HCT116 (cell line): ENCODE results near the gene AFTPH.

Experiments
- EZH2 ChIP-seq: fragments of 200-600 bp; sonication (generic); IDR thresholded peaks from 2 replicates; pipeline ENCODE4 v1.6.1; 2017; ENCODE audit warnings: antibody characterized with exemption, mixed run types
- POLR2A ChIP-seq: IDR thresholded peaks from 2 replicates; pipeline ENCODE4 v1.7.0; 2011; ENCODE audit warnings: borderline replicate concordance; ENCODE audit not compliant: insufficient read depth, insufficient read length; ENCODE audit errors: extremely low read depth
- POLR2AphosphoS5 ChIP-seq: IDR thresholded peaks from 2 replicates; pipeline ENCODE4 v1.6.1; 2011; ENCODE audit warnings: mild to moderate bottlenecking, low read depth, low read length, moderate library complexity
- ZFX ChIP-seq: fragments of 450-650 bp; IDR thresholded peaks from 2 replicates; pipeline ENCODE4 v1.6.1; 2017
- ZNF274 ChIP-seq: fragments of 200-500 bp; sonication (Bioruptor generic); IDR thresholded peaks from 2 replicates; pipeline ENCODE4 v1.6.1; 2014; ENCODE audit warnings: mild to moderate bottlenecking, low read depth, low read length, inconsistent platforms
- TF ChIP-seq, protein P1 (sequence below): IDR thresholded peaks from 2 replicates; pipeline ENCODE4 v1.6.1; 2012
- TF ChIP-seq, protein P2 (sequence below), 3 experiments: fragments of 200-600 bp in 1 of 3; sonication (generic) in 1 of 3; IDR thresholded peaks in 2 of 3; conservative IDR thresholded peaks in 1 of 3; 2 replicates each; pipeline ENCODE4 v1.5.1; 2012 to 2017; ENCODE audit warnings: low read depth in 2 of 3, low read length in 2 of 3, antibody characterized with exemption in 1 of 3, borderline replicate concordance in 1 of 3, control low read depth in 1 of 3, mild to moderate bottlenecking in 1 of 3, mixed read lengths in 1 of 3, mixed run types in 1 of 3, moderate library complexity in 1 of 3; ENCODE audit not compliant: insufficient read depth in 1 of 3
- TF ChIP-seq, protein P3 (sequence below): IDR thresholded peaks from 2 replicates; pipeline ENCODE4 v1.6.1; 2012

DNA sequence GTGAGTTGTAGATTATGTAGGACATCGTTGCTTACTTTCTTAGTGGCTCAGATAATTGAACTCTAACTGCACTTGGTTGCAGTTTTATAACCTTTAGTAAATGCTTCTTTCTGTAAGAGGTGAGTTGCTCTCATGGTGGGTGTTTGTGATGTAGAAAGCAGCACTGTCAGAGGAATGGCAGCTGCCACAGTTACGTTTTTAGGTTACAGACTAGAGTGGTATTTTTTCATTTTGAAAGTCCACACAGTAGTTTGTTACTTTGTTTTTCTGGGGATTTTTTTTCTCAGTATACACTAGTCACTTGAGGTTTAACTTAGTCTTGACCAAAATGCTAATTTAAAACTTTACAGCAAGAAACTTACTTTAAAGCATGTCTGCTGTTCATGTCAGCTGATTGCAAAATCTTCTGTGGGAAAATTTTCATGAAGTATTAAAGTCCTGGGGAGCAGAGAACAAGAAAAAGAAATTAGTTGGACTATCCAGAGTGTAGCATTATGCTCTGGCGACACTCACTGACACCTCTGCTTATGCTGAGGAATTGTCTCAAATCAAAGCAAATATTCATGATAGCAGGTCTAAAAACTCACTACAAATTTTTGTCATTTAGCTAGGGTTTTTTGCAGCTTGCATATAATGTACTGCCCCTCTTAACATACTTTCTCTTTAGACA, 14.8 kb downstream of the AFTPH start:
- TF ChIP-seq POLR2A: no peak
- TF ChIP-seq, protein P1, sequence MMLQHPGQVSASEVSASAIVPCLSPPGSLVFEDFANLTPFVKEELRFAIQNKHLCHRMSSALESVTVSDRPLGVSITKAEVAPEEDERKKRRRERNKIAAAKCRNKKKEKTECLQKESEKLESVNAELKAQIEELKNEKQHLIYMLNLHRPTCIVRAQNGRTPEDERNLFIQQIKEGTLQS: no peak
- no peak for TF ChIP-seq POLR2AphosphoS5
- TF ChIP-seq, protein P2, sequence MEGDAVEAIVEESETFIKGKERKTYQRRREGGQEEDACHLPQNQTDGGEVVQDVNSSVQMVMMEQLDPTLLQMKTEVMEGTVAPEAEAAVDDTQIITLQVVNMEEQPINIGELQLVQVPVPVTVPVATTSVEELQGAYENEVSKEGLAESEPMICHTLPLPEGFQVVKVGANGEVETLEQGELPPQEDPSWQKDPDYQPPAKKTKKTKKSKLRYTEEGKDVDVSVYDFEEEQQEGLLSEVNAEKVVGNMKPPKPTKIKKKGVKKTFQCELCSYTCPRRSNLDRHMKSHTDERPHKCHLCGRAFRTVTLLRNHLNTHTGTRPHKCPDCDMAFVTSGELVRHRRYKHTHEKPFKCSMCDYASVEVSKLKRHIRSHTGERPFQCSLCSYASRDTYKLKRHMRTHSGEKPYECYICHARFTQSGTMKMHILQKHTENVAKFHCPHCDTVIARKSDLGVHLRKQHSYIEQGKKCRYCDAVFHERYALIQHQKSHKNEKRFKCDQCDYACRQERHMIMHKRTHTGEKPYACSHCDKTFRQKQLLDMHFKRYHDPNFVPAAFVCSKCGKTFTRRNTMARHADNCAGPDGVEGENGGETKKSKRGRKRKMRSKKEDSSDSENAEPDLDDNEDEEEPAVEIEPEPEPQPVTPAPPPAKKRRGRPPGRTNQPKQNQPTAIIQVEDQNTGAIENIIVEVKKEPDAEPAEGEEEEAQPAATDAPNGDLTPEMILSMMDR (IDR thresholded peaks at IDR 0.05 in 2 of 3, conservative IDR thresholded peaks at IDR 0.05 in 1 of 3; ENCODE audit: borderline replicate concordance in 1 of 3, insufficient read depth in 1 of 3, low read depth in 2 of 3, low read length in 2 of 3): no peak
- TF ChIP-seq, protein P3, sequence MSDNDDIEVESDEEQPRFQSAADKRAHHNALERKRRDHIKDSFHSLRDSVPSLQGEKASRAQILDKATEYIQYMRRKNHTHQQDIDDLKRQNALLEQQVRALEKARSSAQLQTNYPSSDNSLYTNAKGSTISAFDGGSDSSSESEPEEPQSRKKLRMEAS: no peak
- no peak for TF ChIP-seq EZH2
- no peak for TF ChIP-seq ZFX
- TF ChIP-seq ZNF274: no peak
